HG03139 (cell line): ENCODE results near the gene CCDC187.
"Not testable (repeated sequence)": the region's sequence is repeated elsewhere in the genome, so short reads cannot be mapped to it uniquely, and the experiment has no call there.

ENCODE experiments used
- ATAC-seq: cut with Tn5 transposase; IDR thresholded peaks from one replicate; pipeline ENCODE4 v1.9.1; 2021; ENCODE audit not compliant: unreplicated experiment

The CCDC187 gene

GRCh38 chr9:136328011-136328621, 24.2 kb upstream of the CCDC187 start:
- ATAC-seq: no peak

GRCh38 chr9:136327304-136327974, 23.5 kb upstream of the CCDC187 start, which contains the start of gene GPSM1:
GPSM1 (plus strand) TSS chr9:136327539; CDS start chr9:136327696, 157 bp downstream.
- ATAC-seq: no peak

GRCh38 chr9:136326761-136327303, 22.9 kb upstream of the CCDC187 start:
- no peak for ATAC-seq

GRCh38 chr9:136326061-136326760, 22.3 kb upstream of the CCDC187 start:
- no peak for ATAC-seq

- no peak for ATAC-seq
These were observed 21.5 kb upstream of the CCDC187 start for GRCh38 chr9:136325358-136325757.

GRCh38 chr9:136324501-136325300, 20.8 kb upstream of the CCDC187 start:
- ATAC-seq: no peak

GRCh38 chr9:136323371-136323789, 19.5 kb upstream of the CCDC187 start:
- ATAC-seq: no peak

GRCh38 chr9:136322756-136323330, 18.9 kb upstream of the CCDC187 start:
- no peak for ATAC-seq

GRCh38 chr9:136321561-136321960, 17.7 kb upstream of the CCDC187 start:
- no peak for ATAC-seq

- not testable (repeated sequence) for ATAC-seq
These were observed 17.1 kb upstream of the CCDC187 start for GRCh38 chr9:136320972-136321371.

- ATAC-seq: not testable (repeated sequence)
These were observed 16.1 kb upstream of the CCDC187 start for GRCh38 chr9:136319955-136320354.

GRCh38 chr9:136319244-136319643, 15.3 kb upstream of the CCDC187 start:
- not testable (repeated sequence) for ATAC-seq

- ATAC-seq: no peak
These were observed 14.9 kb upstream of the CCDC187 start for GRCh38 chr9:136318776-136319241.

GRCh38 chr9:136318111-136318775, 14.3 kb upstream of the CCDC187 start:
- ATAC-seq: no peak

GRCh38 chr9:136317695-136318094, 13.8 kb upstream of the CCDC187 start:
- ATAC-seq: no peak

GRCh38 chr9:136316896-136317676, 13.2 kb upstream of the CCDC187 start:
- no peak for ATAC-seq

GRCh38 chr9:136316271-136316751, 12.4 kb upstream of the CCDC187 start:
- no peak for ATAC-seq

GRCh38 chr9:136314944-136315343, 11.1 kb upstream of the CCDC187 start:
- no peak for ATAC-seq

- ATAC-seq: no peak
These were observed 10.1 kb upstream of the CCDC187 start for GRCh38 chr9:136314056-136314416.
